Upper lobe of right lung (tissue), 1 donor: ENCODE measurements around the gene GPR45. TPM values are rescaled to one million over a fixed set of nuclear protein-coding genes. Genes with fewer than 3 reads are reported as not detected.

Source experiments
- ATAC-seq: fragments of 200-7000 bp; cut with Tn5 transposase; one replicate; pipeline ENCODE4 v1.9.1; 2020; ENCODE audit warnings: mild to moderate bottlenecking, moderate library complexity
- DNase-seq: peaks from one replicate; pipeline ENCODE4 v3.0.0-alpha.2; 2020
- H3K27ac ChIP-seq: fragments of 200-600 bp; one replicate; pipeline ENCODE4 v1.8.0; 2022
- H3K27me3 ChIP-seq: fragments of 200-600 bp; one replicate; pipeline ENCODE4 v1.8.0; 2022; ENCODE audit warnings: mild to moderate bottlenecking
- H3K36me3 ChIP-seq: fragments of 200-600 bp; one replicate; pipeline ENCODE4 v1.8.0; 2022
- H3K4me1 ChIP-seq: fragments of 200-600 bp; one replicate; pipeline ENCODE4 v1.8.0; 2022
- H3K4me3 ChIP-seq: fragments of 200-600 bp; one replicate; pipeline ENCODE4 v1.8.0; 2022; ENCODE audit warnings: mild to moderate bottlenecking
- H3K9me3 ChIP-seq: fragments of 200-600 bp; one replicate; pipeline ENCODE4 v1.8.0; 2022
- intact Hi-C: fragments of 100-400 bp; cut with DNase I; formaldehyde crosslinking; loops from one replicate; pipeline ENCODE4 v1.11.0; 2022
- total RNA-seq: library from RNA; stranded (reverse); fragmentation: NEBNext Ultra II Directional; extraction: Animal tissue kit (Norgen Biotek cat#: 25700); gene quantifications from one replicate; pipeline ENCODE4 v1.2.1, GENCODE V29; 2021
- TF ChIP-seq, protein P1 (sequence below): fragments of 200-600 bp; IDR thresholded peaks from one replicate; pipeline ENCODE4 v1.8.0; 2022; ENCODE audit warnings: antibody characterized with exemption
- donor health status: DM: no; HTN: yes; CAD: no; lungs with severe emphysema.

GPR45 gene
- total RNA-seq, 1 donor from 2014 or later: not detected

DNA sequence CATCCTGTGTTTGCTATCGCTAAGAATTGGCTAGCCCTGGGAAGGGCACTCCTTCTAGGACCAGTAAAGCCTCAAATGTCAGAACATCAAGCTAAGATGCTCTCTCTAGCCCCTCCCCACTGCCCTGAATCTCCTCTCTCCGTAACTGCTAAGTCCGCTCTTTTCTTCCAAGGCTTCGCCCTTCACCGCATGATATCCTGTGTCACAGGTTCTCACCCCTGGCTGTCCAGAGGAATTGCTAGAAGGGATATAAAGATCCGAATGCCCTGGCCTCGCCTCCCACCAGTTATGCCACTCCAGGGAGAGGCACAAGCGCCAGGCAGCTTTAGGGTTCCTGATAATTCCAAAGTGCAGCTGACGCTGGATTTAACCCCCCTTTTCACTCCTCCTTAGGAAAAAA is 17.1 kb upstream of the GPR45 start:
- DNase-seq: no peak
- H3K4me1 ChIP-seq: no peaks in the 10 kb centered on the region
- H3K27me3 ChIP-seq: no peaks in the 10 kb centered on the region
- no peak overlapping the region for H3K4me3 ChIP-seq
- no peak overlapping the region for H3K27ac ChIP-seq
- no peaks in the 10 kb centered on the region for H3K36me3 ChIP-seq
- intact Hi-C loops: no loop called here
- ATAC-seq: no peak
- TF ChIP-seq, protein P1, sequence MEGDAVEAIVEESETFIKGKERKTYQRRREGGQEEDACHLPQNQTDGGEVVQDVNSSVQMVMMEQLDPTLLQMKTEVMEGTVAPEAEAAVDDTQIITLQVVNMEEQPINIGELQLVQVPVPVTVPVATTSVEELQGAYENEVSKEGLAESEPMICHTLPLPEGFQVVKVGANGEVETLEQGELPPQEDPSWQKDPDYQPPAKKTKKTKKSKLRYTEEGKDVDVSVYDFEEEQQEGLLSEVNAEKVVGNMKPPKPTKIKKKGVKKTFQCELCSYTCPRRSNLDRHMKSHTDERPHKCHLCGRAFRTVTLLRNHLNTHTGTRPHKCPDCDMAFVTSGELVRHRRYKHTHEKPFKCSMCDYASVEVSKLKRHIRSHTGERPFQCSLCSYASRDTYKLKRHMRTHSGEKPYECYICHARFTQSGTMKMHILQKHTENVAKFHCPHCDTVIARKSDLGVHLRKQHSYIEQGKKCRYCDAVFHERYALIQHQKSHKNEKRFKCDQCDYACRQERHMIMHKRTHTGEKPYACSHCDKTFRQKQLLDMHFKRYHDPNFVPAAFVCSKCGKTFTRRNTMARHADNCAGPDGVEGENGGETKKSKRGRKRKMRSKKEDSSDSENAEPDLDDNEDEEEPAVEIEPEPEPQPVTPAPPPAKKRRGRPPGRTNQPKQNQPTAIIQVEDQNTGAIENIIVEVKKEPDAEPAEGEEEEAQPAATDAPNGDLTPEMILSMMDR: no peak
- no peaks in the 10 kb centered on the region for H3K9me3 ChIP-seq

DNA sequence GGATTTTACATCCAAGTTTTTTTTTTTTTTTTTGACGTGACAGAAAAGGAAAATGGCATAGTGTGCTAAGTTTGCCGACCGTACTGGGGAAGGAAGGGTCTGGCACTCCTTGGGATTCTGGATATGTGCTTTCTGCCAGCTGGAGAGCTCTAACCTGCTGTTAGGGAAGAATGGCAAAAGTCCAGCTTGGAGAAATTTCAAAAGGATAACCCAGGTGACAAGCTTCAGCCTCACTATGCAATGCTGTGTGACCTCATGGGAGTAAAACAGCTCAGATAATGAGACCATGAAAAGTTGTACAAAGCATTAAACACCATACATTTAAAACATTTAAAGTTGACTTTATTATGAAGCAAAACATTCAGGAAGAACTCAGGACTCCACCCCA is 10.3 kb upstream of the GPR45 start:
- Histone ChIP-seq H3K4me1 (peaks cover 3% of the 10 kb centered on the region), H3K27ac (no peak overlapping the region), H3K4me3 (no peak overlapping the region), H3K27me3 (peaks cover 3% of the 10 kb centered on the region), H3K9me3 (no peaks in the 10 kb centered on the region), H3K36me3 (no peaks in the 10 kb centered on the region)
- DNase-seq: no peak
- intact Hi-C loops: no loop called here
- no peak for ATAC-seq
- TF ChIP-seq, protein P1: no peak

DNA sequence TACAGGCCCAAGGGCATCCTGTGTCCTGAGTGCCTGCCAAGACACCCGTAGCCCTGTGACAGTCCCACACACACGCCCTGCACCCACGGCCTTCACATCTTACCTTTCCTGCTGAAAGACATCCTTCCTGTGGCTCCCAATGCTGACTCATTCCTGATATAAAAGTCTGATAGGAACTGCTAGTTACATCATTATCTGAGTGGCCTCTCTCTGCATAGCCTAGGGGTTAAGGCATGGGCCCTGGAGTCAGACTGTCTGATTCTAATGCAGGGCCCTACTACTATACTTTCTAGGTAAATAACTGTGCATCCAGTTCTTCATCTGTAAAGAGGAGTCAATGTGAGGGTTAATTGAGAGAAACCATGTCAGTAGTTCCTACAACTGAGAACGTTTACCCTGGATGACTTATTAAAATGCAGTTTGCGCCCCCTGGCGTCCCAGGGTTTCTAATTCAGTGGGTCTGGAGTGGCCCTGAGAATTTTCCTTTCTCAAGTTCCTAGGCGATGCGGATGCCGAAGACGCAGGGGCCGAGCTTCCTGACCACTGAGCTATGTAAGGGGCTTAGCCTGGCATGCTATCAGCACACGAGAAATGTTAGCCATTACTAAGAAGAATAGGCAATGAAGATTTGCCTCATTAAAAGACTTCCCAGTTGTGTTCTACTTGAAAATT is 6.0 kb upstream of the GPR45 start:
- Histone ChIP-seq H3K27me3 (peaks cover 6% of the 10 kb centered on the region), H3K4me1 (peaks cover 8% of the 10 kb centered on the region), H3K4me3 (no peak overlapping the region), H3K9me3 (no peaks in the 10 kb centered on the region), H3K36me3 (no peaks in the 10 kb centered on the region), H3K27ac (no peak overlapping the region)
- TF ChIP-seq, protein P1: peak; percentile 72
- intact Hi-C loops: loop anchor here (5.0 kb wide), 1 partner anchor 118 kb away; no protein-coding TSS in a partner anchor
- DNase-seq (peak; percentile 81), ATAC-seq (peak; percentile 67)

DNA sequence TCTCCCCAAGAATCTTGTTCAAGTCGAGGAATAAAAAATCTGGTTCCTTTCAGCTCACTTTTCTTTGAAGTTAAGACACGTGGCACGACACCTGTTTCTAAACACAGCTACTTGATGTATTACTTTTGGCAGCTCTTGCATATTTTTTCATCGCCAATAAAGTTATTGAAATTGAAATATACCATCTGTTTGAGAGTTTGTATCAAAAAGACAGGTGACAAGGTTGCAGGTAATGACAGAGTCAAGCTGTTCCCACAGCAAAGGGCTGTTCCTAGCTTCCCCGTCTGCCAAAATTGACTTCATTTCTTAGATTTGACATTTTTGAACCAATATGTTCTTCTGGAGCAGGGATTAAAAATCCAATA is 5.5 kb upstream of the GPR45 start:
- intact Hi-C loops: loop anchor here (5.0 kb wide), 1 partner anchor 119 kb away; no protein-coding TSS in a partner anchor
- Histone ChIP-seq H3K36me3 (no peaks in the 10 kb centered on the region), H3K4me3 (no peak overlapping the region), H3K9me3 (no peaks in the 10 kb centered on the region), H3K27ac (no peak overlapping the region), H3K27me3 (peaks cover 6% of the 10 kb centered on the region), H3K4me1 (peaks cover 8% of the 10 kb centered on the region)
- TF ChIP-seq, protein P1: no peak
- DNase-seq (no peak), ATAC-seq (no peak)

DNA sequence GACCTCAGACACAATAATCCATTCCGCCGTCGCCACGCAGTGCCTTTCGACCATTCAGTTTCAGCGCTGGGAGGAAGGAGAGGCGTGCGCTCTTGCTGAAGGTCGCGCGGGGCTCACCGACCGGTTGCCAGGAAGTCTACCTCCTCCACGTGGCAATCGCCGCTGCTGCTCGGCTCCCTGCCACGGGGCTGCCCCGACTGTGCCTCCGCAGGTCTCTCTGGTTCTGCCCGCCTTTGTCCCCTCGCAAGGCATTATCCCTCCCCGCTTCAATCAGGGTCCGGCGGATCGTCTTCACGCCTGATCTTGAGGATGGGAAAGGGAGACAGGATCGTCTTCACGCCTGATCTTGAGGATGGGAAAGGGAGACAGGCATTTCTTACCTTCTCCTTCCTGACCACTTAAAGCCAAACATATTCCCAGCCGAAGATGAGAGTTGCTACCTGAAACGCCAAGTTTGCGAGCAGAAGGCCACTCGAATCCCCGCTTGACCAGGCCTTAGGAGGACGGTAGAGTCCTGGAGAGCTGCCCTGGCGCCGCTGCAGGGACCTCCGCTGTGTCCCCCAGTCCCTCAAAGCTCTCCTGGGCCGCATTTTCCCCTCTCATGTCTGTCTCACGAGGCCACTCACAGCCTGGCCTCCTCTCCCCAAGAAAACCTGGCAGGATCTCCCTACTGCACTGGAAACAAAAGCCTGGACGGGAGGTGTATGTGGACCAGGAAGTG is 4.3 kb upstream of the GPR45 start:
- DNase-seq: no peak
- no peak overlapping the region for H3K27ac ChIP-seq
- intact Hi-C loops: loop anchor here (5.0 kb wide), 1 partner anchor 120 kb away; no protein-coding TSS in a partner anchor

More for the DNA sequence above, 4.3 kb upstream of the GPR45 start:
- peaks cover 8% of the 10 kb centered on the region for H3K4me1 ChIP-seq
- H3K4me3 ChIP-seq: no peak overlapping the region
- peak; percentile 6 for ATAC-seq
- TF ChIP-seq, protein P1: no peak
- H3K27me3 ChIP-seq: peaks cover 6% of the 10 kb centered on the region
- H3K9me3 ChIP-seq: no peaks in the 10 kb centered on the region
- no peaks in the 10 kb centered on the region for H3K36me3 ChIP-seq
